ENCODE results near the gene WNK4.
"Not testable (repeated sequence)": the region's sequence is repeated elsewhere in the genome, so short reads cannot be mapped to it uniquely, and the experiment has no call there.

WNK4 gene

GRCh38 chr17:42779936-42780850, at the start of gene WNK4:
Gene WNK4 (plus strand): TSS chr17:42780610. CDS start chr17:42780699, 89 bp downstream.
- H3K9me3 ChIP-seq (ENCODE audit: control insufficient read depth, insufficient read depth, low read length), result no peaks in the 10 kb centered on the region
- H3K9ac ChIP-seq (ENCODE audit: low read depth, low read length), result peak within 1 kb of the TSS; percentile 66
- H3K4me1 ChIP-seq (ENCODE audit: insufficient read depth, low read length), result peaks cover 28% of the 10 kb centered on the region
- peaks cover 15% of the 10 kb centered on the region for H3K36me3 ChIP-seq (ENCODE audit: insufficient read depth, low read length)

- H3K9ac ChIP-seq (ENCODE audit: low read depth, low read length), result no peak overlapping the region
- H3K9me3 ChIP-seq (ENCODE audit: control insufficient read depth, insufficient read depth, low read length), result no peaks in the 10 kb centered on the region
- H3K36me3 ChIP-seq (ENCODE audit: insufficient read depth, low read length), result no peaks in the 10 kb centered on the region; the same call in 1 of the 2 replicates
Observed at GRCh38 chr17:42740699-42741098, 39.7 kb upstream of the WNK4 start.

GRCh38 chr17:42742916-42743315, 37.5 kb upstream of the WNK4 start:
- peaks cover 20% of the 10 kb centered on the region for H3K4me1 ChIP-seq (ENCODE audit: insufficient read depth, low read length)
- not testable (repeated sequence) for H3K9me3 ChIP-seq (ENCODE audit: control insufficient read depth, insufficient read depth, low read length); H3K36me3 ChIP-seq (ENCODE audit: insufficient read depth, low read length); H3K9ac ChIP-seq (ENCODE audit: low read depth, low read length)

More at GRCh38 chr17:42740699-42741098, 39.7 kb upstream of the WNK4 start:
- H3K4me1 ChIP-seq (ENCODE audit: insufficient read depth, low read length), result peaks cover 18% of the 10 kb centered on the region

GRCh38 chr17:42743595-42744282, 36.7 kb upstream of the WNK4 start:
- Histone ChIP-seq H3K9me3 (ENCODE audit: control insufficient read depth, insufficient read depth, low read length) (no peaks in the 10 kb centered on the region), H3K9ac (ENCODE audit: low read depth, low read length) (peak overlapping the region; percentile 84), H3K4me1 (ENCODE audit: insufficient read depth, low read length) (peaks cover 28% of the 10 kb centered on the region), H3K36me3 (ENCODE audit: insufficient read depth, low read length) (no peaks in the 10 kb centered on the region; the same call in 1 of the 2 replicates)

- H3K9me3 ChIP-seq (ENCODE audit: control insufficient read depth, insufficient read depth, low read length), result no peaks in the 10 kb centered on the region
- H3K9ac ChIP-seq (ENCODE audit: low read depth, low read length), result peak overlapping the region; percentile 84
- H3K36me3 ChIP-seq (ENCODE audit: insufficient read depth, low read length), result no peaks in the 10 kb centered on the region; the same call in 1 of the 2 replicates
- peaks cover 34% of the 10 kb centered on the region for H3K4me1 ChIP-seq (ENCODE audit: insufficient read depth, low read length)
Observed at GRCh38 chr17:42744283-42744805, 36.1 kb upstream of the WNK4 start.

- Histone ChIP-seq H3K36me3 (ENCODE audit: insufficient read depth, low read length) (no peaks in the 10 kb centered on the region; the same call in 1 of the 2 replicates), H3K4me1 (ENCODE audit: insufficient read depth, low read length) (peaks cover 41% of the 10 kb centered on the region), H3K9me3 (ENCODE audit: control insufficient read depth, insufficient read depth, low read length) (no peaks in the 10 kb centered on the region), H3K9ac (ENCODE audit: low read depth, low read length) (peak within 1 kb of the TSS; percentile 84)
Observed at GRCh38 chr17:42744806-42745617, 35.4 kb upstream of the WNK4 start, which contains the start of gene EZH1. Gene EZH1 (minus strand): TSS chr17:42745040. CDS start chr17:42728941, 16,099 bp downstream.

DNA sequence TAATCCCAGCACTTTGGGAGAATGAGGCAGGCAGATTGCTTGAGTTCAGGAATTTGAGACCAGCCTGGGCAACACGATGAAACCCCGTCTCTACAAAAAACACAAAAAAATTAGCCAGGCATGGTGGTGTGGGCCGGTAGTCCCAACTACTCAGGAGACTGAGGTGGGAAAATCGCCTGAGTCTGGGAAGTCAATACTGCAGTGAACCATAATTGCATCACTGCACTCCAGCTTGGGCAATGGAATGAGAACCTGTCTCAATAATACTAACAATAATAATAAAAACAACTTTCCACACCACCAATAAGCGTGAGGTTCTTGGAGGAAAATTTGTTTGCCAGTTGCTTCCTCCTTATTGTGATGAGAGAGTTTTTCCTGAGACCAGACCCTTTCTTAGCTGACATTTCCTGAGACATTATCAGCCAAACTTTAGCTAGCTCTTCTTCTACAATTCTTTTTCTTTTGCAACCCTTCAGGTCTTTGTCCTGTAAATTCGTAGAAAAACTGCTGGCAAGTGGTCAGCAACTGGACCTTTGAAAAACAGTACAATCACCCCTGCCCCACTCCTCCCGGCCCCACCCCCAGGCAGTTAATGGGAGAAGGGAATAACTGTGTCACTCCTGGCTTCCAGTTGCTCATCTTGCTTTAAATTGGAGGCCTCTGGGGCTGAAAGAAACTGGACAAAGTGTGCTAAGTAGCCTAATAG, 32.1 kb upstream of the WNK4 start:
- Histone ChIP-seq H3K36me3 (ENCODE audit: insufficient read depth, low read length) (no peaks in the 10 kb centered on the region), H3K9ac (ENCODE audit: low read depth, low read length) (no peak overlapping the region), H3K4me1 (ENCODE audit: insufficient read depth, low read length) (peaks cover 32% of the 10 kb centered on the region), H3K9me3 (ENCODE audit: control insufficient read depth, insufficient read depth, low read length) (no peaks in the 10 kb centered on the region)

DNA sequence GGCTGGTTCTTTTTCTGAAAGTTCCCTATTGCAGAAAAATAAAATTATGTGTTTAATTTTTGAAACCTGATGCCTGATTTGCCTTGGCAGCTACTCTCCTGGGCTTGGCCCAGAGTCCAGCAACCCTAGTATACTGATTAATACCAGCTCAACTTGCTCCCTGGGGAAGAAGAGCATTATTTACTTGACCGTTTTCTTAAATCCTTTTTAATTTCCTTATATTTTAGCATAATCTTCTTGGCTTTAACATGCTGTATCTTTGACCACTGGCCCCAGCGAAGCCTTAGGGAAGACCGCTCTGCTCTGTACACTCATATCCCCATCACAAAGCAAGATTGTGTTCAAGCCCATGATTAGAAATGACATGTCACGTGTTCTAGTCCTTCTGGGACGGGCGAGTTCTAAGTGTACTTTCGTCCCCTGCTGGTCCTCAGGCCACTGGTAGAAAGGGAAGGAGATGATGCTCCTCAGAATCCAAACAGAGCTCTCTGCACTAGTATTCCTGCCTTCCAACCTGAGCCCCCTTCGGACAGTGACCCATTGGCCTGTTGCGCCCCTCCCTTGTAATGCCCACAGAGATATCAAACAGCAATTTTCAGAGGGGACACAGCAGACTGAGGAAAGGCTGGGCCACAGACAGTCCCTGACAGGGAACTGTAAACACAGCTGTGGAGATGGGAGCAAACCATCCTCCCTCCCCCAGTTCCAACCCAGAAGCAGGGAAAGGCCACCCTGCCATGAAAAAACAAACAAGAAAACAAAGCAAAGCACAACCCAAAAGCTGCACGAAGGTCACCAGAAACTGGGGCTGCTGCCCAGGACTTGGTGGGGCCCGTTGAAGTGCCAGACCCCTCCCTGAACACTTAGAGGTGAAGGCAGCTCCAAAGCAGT, 31.3 kb upstream of the WNK4 start:
- Histone ChIP-seq H3K9ac (ENCODE audit: low read depth, low read length) (no peak overlapping the region), H3K36me3 (ENCODE audit: insufficient read depth, low read length) (no peaks in the 10 kb centered on the region), H3K4me1 (ENCODE audit: insufficient read depth, low read length) (peaks cover 25% of the 10 kb centered on the region), H3K9me3 (ENCODE audit: control insufficient read depth, insufficient read depth, low read length) (no peaks in the 10 kb centered on the region)

DNA sequence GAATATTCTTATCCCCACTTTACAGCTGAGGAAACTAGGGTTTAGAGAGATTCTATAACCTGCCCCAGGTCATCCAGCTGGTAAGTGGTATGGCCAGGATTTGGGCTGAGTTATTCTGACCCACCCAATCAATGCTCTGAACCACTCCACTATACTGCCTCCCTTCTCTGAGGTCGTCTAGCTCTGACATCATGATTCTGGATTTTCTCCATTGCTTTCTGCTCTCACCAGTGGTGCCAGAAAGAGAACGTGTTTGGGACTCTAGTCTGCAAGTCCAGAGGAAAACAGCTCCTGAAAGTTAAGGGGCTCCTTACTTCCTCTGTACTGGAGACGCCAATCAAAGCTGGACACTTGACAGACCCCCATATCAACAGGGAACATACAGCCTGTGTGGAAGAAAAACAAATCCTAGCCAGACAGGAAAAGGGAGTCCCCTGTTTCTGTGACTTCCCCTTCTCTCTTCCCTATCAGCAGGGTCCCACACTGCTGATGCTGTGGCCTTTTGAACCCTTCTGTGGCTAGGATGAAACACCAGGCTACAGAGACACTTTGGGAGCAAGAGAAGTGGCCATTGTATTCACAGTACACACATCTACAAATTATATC, 29.6 kb upstream of the WNK4 start:
- Histone ChIP-seq H3K9me3 (ENCODE audit: control insufficient read depth, insufficient read depth, low read length) (no peaks in the 10 kb centered on the region), H3K9ac (ENCODE audit: low read depth, low read length) (no peak overlapping the region), H3K36me3 (ENCODE audit: insufficient read depth, low read length) (no peaks in the 10 kb centered on the region), H3K4me1 (ENCODE audit: insufficient read depth, low read length) (peaks cover 25% of the 10 kb centered on the region)

DNA sequence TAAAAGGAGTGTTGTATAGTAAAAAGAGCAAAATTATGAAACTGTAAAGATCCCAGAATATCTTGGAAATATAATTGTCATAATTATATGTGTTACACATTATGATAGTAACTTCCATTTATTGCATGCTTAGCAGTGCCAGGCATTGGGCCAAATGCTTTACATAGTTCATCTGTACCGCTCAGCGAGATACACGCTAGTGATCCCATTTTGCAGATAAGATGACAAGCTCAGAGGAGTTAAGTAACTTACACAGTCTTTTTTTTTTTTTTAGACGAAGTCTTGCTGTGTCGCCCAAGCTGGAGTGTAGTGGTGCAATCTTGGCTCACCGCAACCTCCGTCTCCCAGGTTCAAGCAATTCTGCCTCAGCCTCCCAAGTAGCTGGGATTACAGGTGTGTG, 28.8 kb upstream of the WNK4 start:
- Histone ChIP-seq H3K4me1 (ENCODE audit: insufficient read depth, low read length) (peaks cover 25% of the 10 kb centered on the region), H3K9ac (ENCODE audit: low read depth, low read length) (no peak overlapping the region), H3K36me3 (ENCODE audit: insufficient read depth, low read length) (no peaks in the 10 kb centered on the region), H3K9me3 (ENCODE audit: control insufficient read depth, insufficient read depth, low read length) (no peaks in the 10 kb centered on the region)

DNA sequence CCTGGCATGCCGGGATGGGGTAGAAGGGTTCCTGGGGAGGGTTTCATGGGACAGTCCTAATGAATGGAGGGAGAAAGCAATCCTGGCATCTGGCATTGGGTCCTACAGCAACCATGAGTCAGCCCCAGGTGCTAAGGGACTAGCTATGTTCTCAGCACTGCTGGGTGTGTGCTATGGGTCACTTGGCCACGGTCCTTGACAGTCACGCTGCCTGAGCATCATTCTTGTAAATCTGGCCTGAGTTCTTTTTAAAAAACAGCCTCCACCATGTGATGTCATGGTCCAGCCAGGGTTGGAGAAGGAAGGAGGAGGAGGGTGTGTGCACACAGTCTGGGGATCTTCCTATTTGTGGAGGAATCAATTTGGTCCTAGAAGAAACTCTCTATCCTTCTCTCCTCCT, 25.6 kb upstream of the WNK4 start:
- Histone ChIP-seq H3K36me3 (ENCODE audit: insufficient read depth, low read length) (no peaks in the 10 kb centered on the region), H3K9me3 (ENCODE audit: control insufficient read depth, insufficient read depth, low read length) (no peaks in the 10 kb centered on the region), H3K4me1 (ENCODE audit: insufficient read depth, low read length) (peaks cover 4% of the 10 kb centered on the region; the same call in 1 of the 2 replicates), H3K9ac (ENCODE audit: low read depth, low read length) (no peak overlapping the region)

DNA sequence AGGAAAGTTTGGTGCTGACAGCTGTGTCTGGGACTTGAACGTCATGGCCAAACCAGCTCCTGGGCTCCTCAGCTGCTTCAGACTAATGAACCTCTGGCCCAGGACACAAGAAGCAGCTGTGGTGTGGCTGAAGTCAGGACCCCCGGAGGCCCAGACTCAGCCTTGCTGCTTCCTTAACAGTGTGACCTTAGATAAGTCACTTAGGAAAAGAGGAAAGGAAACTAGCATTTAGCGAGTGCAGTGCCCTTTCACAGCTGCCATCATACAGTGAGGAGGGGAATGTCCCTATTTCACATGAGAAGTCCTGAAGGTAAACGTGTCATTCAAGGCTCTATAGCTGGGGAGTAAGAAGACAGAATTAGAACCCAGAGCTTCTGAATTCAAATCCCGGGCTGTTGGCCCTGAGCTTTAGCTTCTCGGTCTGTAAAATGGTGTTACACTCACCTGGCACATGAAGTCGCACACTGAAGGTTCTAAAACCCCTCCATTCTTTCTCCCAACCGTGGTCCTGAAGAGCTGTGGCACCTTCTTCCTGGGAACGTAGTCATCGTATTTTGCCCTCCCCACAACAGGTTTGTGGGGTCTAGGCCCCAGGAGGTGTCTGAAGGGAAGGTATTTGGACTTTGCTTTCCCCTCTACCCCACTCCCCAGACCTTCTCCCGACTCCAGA, 20.3 kb upstream of the WNK4 start:
- Histone ChIP-seq H3K36me3 (ENCODE audit: insufficient read depth, low read length) (no peaks in the 10 kb centered on the region), H3K4me1 (ENCODE audit: insufficient read depth, low read length) (peaks cover 16% of the 10 kb centered on the region), H3K9me3 (ENCODE audit: control insufficient read depth, insufficient read depth, low read length) (no peaks in the 10 kb centered on the region), H3K9ac (ENCODE audit: low read depth, low read length) (peak overlapping the region; percentile 81)
